Naive B cell (primary cell): Measurements from ENCODE around the gene GRM4. TPM values are rescaled to one million over a fixed set of nuclear protein-coding genes. Genes with fewer than 3 reads are reported as not detected.

Source experiments
- ATAC-seq, 2 donors: fragments of 150-1000 bp; cut with Tn5 transposase; 2 replicates each; pipeline ENCODE4 v1.10.0; 2021; ENCODE audit warnings: low read depth in 2 of 2, mild to moderate bottlenecking in 2 of 2, moderate library complexity in 2 of 2
- DNase-seq: peaks from one replicate; pipeline ENCODE4 v3.0.0; 2022
- H3K27ac Mint-ChIP-seq, 6 donors: one replicate each; pipeline ENCODE4 v1.8.0; 2020 to 2022; ENCODE audit warnings: mild to moderate bottlenecking in 6 of 6, mixed read lengths in 6 of 6, moderate library complexity in 5 of 6, inconsistent platforms in 2 of 6
- H3K27me3 Mint-ChIP-seq, 3 donors: one replicate each; pipeline ENCODE4 v1.8.0; 2021 to 2022; ENCODE audit warnings: mixed read lengths in 3 of 3, mild to moderate bottlenecking in 1 of 3
- H3K36me3 Mint-ChIP-seq, 2 donors: one replicate each; pipeline ENCODE4 v1.8.0; 2020 to 2022; ENCODE audit warnings: mixed read lengths in 2 of 2, inconsistent platforms in 1 of 2, mild to moderate bottlenecking in 1 of 2
- H3K4me1 Mint-ChIP-seq, 3 donors: one replicate each; pipeline ENCODE4 v1.8.0; 2020 to 2022; ENCODE audit warnings: mixed read lengths in 3 of 3, inconsistent platforms in 1 of 3, mild to moderate bottlenecking in 1 of 3, moderate library complexity in 1 of 3
- H3K4me3 Mint-ChIP-seq, 8 donors: one replicate each; pipeline ENCODE4 v1.8.0; 2020 to 2022; ENCODE audit warnings: mild to moderate bottlenecking in 8 of 8, mixed read lengths in 8 of 8, moderate library complexity in 8 of 8, inconsistent platforms in 2 of 8
- H3K9me3 Mint-ChIP-seq, 7 donors: one replicate each; pipeline ENCODE4 v1.8.0; 2020 to 2022; ENCODE audit warnings: mixed read lengths in 7 of 7, mild to moderate bottlenecking in 5 of 7, inconsistent platforms in 2 of 7, moderate library complexity in 1 of 7
- polyA plus RNA-seq, 6 donors: library from polyadenylated mRNA; unstranded; fragments of 300-500 nt; fragmentation: Illumina TruSeq; gene quantifications; one replicate each; pipeline ENCODE4 v1.2.3, GENCODE V29; 2021; ENCODE audit warnings: low read depth in 6 of 6

Gene GRM4
- polyA plus RNA-seq, 6 donors from 2014 or later = not detected

DNA sequence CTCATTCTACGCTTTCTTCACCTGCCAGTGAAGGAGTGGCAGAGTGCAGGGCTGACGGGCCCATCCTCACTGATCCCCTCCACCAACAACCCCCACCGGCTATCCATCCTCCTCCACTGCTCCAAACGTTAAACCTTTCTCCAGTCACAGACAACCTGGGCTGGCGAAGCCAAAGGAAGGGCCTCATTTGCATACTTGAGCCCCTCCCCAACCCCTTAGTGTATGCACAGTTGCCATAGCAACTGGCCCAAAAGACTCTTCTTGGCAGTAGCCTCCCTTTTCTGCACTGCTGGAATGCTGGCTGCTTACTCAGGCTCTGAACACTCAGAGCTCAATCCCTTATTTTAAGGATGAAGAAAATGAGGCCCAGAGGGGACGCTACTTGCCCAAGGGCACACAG lies 130.3 kb downstream of the GRM4 start:
- H3K36me3 Mint-ChIP-seq = no peaks in the 10 kb centered on the region
- DNase-seq = no peak
- no peak overlapping the region for H3K27ac Mint-ChIP-seq
- H3K27me3 Mint-ChIP-seq = peaks cover 0 to 7% (median 0%) of the 10 kb centered on the region in 3 donors
- no peaks in the 10 kb centered on the region for H3K4me1 Mint-ChIP-seq
- no peak overlapping the region for H3K4me3 Mint-ChIP-seq
- no peak for ATAC-seq
- peaks cover 0 to 5% (median 2%) of the 10 kb centered on the region in 7 donors for H3K9me3 Mint-ChIP-seq

DNA sequence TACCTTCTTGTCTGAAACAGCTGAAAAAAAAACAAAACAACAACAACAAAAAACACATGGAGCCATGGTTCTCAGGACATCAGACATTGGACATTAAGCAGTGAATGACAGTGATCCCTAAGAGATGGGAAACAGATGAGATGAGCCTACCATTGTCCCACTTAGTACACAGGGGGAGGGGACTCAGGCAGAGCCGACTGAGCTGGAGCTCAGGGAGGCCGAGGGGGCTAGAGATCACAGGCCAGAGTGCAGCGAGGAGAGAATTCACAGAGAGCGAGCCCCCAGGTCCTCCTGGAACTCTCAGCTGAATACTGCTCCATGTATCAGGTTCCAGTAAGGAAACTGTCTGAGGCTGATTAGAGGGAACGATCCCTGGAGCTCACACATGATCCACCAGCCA lies 134.6 kb downstream of the GRM4 start:
- no peaks in the 10 kb centered on the region for H3K36me3 Mint-ChIP-seq
- DNase-seq (no peak), ATAC-seq (no peak)
- no peaks in the 10 kb centered on the region for H3K4me1 Mint-ChIP-seq
- H3K4me3 Mint-ChIP-seq = no peak overlapping the region
- peaks cover 15 to 36% (median 34%) of the 10 kb centered on the region in 3 donors for H3K27me3 Mint-ChIP-seq
- H3K9me3 Mint-ChIP-seq = peaks cover 0 to 11% (median 3%) of the 10 kb centered on the region in 7 donors
- H3K27ac Mint-ChIP-seq = no peak overlapping the region

DNA sequence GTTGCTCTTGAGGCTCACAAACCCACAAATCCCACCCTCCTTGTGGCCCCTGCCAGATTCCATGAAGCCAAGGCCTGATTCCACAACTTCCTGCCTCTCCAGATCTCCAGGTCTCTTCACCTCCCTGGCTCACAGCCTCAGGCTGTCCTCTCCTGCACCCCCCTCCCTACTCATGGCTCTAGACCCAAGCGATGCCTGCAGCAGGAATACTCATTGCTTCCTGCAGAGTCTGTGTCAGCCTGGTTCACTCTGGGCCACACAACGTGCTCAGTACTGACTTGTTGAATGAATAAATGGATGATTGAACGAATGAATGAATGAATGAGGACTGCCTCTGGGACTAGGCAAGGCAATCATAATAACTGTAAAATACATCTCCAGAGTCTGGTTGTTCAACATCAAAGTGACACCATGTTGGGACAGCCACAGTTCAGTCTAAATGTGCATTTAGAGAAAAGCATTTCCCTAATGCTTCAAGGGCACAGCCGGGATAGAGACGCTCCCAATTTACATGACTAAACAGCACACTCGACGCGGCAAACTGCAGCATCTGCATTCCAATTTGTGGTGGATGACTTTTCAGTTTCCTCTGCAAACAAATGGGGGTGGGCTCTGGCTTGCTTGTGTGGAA lies 139.9 kb downstream of the GRM4 start:
- DNase-seq (no peak), ATAC-seq (no peak)
- Mint-ChIP-seq H3K9me3 (peaks cover 2 to 15% (median 4%) of the 10 kb centered on the region in 7 donors), H3K4me1 (no peaks in the 10 kb centered on the region), H3K36me3 (no peaks in the 10 kb centered on the region), H3K27ac (peak overlapping the region in 1 of 6 donors; percentile 7), H3K27me3 (peaks cover 21 to 56% (median 45%) of the 10 kb centered on the region in 3 donors), H3K4me3 (no peak overlapping the region)

DNA sequence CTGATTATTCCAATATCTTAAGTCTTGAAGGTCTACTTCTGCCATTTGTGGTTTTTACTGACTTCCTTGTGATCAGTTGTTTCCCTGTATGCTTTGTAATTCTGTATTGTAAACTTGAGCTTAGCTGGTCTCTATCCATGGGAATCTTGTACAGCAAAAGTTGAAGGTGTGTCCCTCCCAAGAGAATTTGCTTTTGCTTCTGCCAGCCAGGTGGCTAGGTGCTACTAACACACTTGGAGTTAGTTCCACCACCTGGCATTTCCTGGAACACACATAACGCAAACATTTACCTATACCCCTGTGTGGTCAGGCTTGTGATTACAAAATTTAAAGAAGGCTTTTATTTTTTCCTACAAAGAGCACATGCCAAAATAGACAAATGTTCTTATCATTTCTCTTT lies 141.2 kb downstream of the GRM4 start:
- no peak overlapping the region for H3K4me3 Mint-ChIP-seq
- H3K27ac Mint-ChIP-seq = no peak overlapping the region
- peaks cover 16 to 56% (median 48%) of the 10 kb centered on the region in 3 donors for H3K27me3 Mint-ChIP-seq
- H3K4me1 Mint-ChIP-seq = no peaks in the 10 kb centered on the region
- H3K36me3 Mint-ChIP-seq = no peaks in the 10 kb centered on the region
- ATAC-seq (no peak), DNase-seq (no peak)
- peaks cover 0 to 15% (median 4%) of the 10 kb centered on the region in 7 donors for H3K9me3 Mint-ChIP-seq

DNA sequence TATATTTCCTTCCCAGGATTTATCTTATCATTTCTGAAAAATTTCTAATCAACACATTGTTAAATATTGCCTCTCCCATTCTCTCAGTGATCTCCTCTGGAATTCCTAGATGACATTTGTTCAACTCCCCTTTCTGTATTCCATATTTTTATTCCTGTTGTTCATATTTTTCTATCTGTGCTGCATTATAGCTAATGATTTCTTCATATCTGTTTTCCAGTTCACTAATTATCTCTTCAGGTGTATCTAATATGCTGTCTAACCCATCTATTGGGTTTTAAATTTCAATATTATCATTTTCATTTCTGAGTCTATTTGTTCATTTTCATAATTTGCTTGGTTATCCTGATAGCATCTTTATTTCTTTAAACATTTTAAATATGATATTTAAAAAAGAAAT lies 141.9 kb downstream of the GRM4 start:
- H3K4me3 Mint-ChIP-seq = no peak overlapping the region
- peaks cover 18 to 53% (median 44%) of the 10 kb centered on the region in 3 donors for H3K27me3 Mint-ChIP-seq
- ATAC-seq = no peak
- H3K36me3 Mint-ChIP-seq = no peaks in the 10 kb centered on the region
- peak overlapping the region in 1 of 6 donors; percentile 30 for H3K27ac Mint-ChIP-seq
- peaks cover 0 to 14% (median 3%) of the 10 kb centered on the region in 7 donors for H3K9me3 Mint-ChIP-seq
- no peak for DNase-seq
- H3K4me1 Mint-ChIP-seq = no peaks in the 10 kb centered on the region

DNA sequence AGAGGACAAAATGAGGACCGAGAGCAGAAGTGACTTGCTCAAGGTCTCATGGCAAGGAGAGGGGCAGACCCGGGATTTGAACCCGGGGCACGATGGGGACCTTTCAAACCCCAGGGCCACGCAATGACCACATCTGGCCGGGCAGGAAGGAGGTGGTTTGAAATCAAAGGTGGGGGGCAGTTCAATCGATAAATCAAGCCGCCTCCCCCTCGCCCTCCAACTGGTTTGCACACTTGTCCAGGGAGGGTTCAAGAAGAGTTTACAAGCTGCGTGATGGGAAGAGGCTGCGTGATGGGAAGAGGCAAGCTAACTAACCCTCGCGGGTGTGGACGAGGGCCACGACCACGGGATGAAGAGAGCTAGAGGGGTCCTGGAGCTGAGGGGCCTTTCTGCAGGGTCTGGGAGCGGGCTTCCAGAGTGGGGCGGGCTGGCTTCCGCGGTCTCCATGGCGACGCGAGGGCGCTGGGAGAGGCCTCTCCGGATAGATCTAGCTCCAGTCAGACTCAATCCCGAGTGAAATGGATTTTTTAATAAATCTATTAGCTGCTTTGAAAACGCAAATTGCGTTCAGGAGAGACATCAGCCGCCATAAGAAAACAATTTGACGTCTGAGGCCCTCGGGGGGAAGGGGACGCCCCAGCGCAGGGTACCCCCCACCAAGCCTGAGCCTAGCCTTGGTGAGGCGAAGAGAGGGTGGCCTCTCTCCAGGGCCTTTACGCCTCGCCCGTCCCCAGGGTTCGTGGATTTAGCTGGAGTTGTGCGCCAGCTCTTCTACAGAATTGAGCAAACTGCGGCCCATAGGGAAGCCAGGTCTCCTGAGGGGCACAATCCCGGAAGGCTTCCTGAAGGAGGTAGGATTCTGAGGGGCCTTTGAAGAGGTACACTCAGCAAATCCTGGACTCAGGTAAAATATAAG lies 143.9 kb downstream of the GRM4 start:
- ATAC-seq (no peak), DNase-seq (no peak)
- peaks cover 3 to 15% (median 8%) of the 10 kb centered on the region in 7 donors for H3K9me3 Mint-ChIP-seq
- peak overlapping the region in 2 of 6 donors; percentile 45 to 47 for H3K27ac Mint-ChIP-seq
- no peaks in the 10 kb centered on the region for H3K4me1 Mint-ChIP-seq
- H3K4me3 Mint-ChIP-seq = no peak overlapping the region
- peaks cover 0 to 8% of the 10 kb centered on the region in 2 donors for H3K36me3 Mint-ChIP-seq
- peaks cover 20 to 55% (median 31%) of the 10 kb centered on the region in 3 donors for H3K27me3 Mint-ChIP-seq

DNA sequence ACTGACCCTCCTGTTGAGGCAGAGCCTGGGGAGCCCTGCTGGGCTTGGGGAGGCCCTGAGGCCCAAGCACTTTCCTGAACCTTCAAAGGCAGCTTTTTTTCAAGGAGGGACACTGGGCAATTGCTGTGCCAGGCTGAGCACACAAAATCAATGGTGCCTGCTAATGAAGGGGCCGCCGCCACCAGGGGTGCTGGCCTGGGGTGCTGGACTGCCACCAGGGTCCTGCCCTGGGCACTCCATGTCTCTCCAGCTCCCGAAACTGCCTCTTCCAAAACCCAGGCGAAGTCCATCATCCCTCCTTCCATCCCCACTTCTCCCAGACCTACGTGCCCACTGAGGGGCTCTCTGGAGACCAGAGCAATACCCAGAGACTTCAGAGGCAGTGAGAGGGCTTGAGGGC lies 145.6 kb downstream of the GRM4 start:
- ATAC-seq (no peak), DNase-seq (no peak)
- Mint-ChIP-seq H3K27ac (no peak overlapping the region), H3K4me3 (no peak overlapping the region), H3K4me1 (no peaks in the 10 kb centered on the region), H3K36me3 (peaks cover 0 to 9% of the 10 kb centered on the region in 2 donors), H3K9me3 (peaks cover 7 to 18% (median 11%) of the 10 kb centered on the region in 7 donors), H3K27me3 (peaks cover 28 to 61% (median 40%) of the 10 kb centered on the region in 3 donors)

DNA sequence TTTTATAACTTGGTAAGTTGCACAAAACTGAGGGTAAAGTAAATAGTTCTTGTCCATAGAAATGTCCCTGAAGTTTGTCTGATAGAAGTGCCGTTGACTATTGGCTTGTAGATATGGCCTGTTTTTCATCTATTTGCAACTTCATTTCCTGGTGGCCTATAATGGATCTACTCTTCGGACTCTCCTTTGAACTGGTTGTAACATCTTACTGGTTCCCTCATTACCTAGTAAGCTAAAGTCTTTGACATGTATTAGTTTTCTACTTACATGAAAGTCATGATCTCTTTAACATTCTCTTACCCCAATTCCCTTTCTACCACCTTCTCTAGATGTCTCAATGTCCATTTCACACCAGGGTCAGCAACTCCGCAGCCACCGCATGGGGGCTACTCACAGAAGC lies 146.3 kb downstream of the GRM4 start:
- no peak for ATAC-seq
- Mint-ChIP-seq H3K9me3 (peaks cover 7 to 18% (median 11%) of the 10 kb centered on the region in 7 donors), H3K36me3 (peaks cover 0 to 9% of the 10 kb centered on the region in 2 donors), H3K27ac (no peak overlapping the region), H3K4me1 (no peaks in the 10 kb centered on the region), H3K27me3 (peaks cover 29 to 67% (median 44%) of the 10 kb centered on the region in 3 donors), H3K4me3 (no peak overlapping the region)
- no peak for DNase-seq

DNA sequence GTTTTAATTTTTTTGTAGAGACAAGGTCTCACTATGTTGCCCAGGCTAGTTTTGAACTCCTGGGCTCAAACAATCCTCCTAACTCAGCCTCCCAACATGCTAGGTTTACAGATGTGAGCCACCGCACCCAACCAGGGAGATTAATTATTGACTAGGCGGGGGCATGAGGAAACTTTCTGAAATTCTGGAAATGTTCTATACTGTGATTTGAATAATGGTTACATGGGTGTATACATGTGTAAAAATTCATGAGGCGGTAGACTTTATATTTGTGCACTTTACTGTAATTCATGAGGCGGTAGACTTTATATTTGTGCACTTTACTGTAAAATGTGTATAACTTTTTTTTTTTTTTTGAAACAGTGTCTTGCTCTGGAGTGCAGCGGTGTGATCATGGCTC lies 147.2 kb downstream of the GRM4 start:
- ATAC-seq (no peak), DNase-seq (no peak)
- Mint-ChIP-seq H3K9me3 (peaks cover 6 to 18% (median 11%) of the 10 kb centered on the region in 7 donors), H3K27me3 (peaks cover 29 to 76% (median 53%) of the 10 kb centered on the region in 3 donors), H3K27ac (no peak overlapping the region), H3K4me1 (no peaks in the 10 kb centered on the region), H3K36me3 (peaks cover 0 to 9% of the 10 kb centered on the region in 2 donors), H3K4me3 (no peak overlapping the region)

DNA sequence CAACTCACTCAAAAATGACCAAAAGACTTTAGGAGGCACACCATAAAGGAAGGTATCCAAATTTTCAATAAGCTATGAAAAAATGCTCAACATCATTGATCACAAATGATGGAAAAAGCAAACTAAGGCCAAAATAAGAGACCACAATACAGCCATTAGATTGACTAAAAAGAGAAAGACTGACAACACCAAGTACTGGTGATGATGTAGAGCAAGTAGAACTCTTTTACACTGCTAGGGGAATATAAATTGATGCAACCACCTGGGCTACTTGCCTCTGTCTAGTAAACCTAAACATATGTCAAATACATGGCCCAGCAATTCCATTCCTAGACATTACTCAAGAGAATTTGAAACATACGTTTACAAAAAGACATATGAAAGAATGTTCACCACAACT lies 148.6 kb downstream of the GRM4 start:
- DNase-seq (no peak), ATAC-seq (no peak)
- Mint-ChIP-seq H3K9me3 (peaks cover 6 to 18% (median 11%) of the 10 kb centered on the region in 7 donors), H3K27ac (no peak overlapping the region), H3K36me3 (peaks cover 0 to 9% of the 10 kb centered on the region in 2 donors), H3K4me1 (no peaks in the 10 kb centered on the region), H3K27me3 (peaks cover 29 to 79% (median 65%) of the 10 kb centered on the region in 3 donors), H3K4me3 (no peak overlapping the region)

DNA sequence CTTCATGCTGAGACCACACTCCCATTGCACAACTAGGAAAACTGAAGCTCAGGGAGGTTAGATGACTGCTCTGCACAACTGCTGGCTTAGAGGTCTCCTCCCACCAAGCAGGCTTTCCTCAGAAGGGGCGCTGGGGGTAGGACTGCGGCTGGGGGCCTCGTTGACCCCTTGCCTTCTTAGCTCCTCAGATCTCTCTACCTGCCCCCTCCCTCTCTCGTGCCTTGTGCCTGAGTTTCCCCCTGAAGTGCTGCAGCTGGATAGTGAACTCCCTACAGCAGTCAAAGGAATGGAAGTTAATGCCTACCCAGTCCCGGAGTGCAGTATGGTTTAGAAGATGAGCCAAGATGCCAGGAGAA lies 149.8 kb downstream of the GRM4 start:
- DNase-seq = no peak
- H3K4me3 Mint-ChIP-seq = no peak overlapping the region
- H3K27me3 Mint-ChIP-seq = peaks cover 22 to 72% (median 56%) of the 10 kb centered on the region in 3 donors
- peaks cover 0 to 9% of the 10 kb centered on the region in 2 donors for H3K36me3 Mint-ChIP-seq
- H3K27ac Mint-ChIP-seq = no peak overlapping the region
- no peaks in the 10 kb centered on the region for H3K4me1 Mint-ChIP-seq
- no peak for ATAC-seq
- H3K9me3 Mint-ChIP-seq = peaks cover 6 to 18% (median 12%) of the 10 kb centered on the region in 7 donors

DNA sequence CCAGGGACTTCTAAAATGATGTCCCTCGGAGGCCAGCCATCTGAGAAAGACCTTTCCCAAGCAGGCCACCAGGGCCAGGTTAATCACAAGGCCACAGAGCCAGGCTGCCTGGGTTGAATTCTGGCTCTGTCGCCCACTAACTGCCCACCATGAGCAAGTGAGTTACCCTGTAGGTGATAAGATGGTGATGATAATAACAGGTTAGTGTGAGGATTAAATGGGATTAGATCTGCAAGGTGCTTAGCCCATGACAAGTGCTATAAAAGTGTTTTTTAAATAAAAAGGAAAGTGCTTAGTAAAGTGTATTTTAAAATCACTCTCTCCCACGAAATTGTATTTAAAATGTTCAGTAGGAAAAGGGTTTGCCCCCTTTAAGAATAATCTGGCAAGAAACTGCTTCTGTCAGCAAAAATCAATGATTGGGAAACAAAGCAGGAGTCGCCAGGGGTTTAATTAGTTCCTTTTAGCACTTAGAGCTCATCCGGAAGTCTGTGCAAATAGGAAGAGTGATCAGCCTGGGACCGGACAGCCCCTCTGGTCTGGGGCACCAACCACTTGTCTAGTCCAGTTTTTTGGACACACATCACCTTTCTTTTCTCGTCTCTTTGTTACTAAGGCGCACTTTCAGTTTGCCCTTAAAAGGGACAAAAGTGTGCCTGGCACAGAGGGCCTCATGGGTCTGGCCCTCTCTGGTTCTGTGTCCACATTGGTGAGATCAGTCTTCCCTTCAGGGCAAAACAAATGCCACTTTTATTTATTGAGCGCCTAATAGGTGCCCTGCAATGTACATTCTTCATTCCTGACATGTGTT lies 150.4 kb downstream of the GRM4 start:
- ATAC-seq (no peak), DNase-seq (no peak)
- Mint-ChIP-seq H3K27me3 (peaks cover 28 to 72% (median 51%) of the 10 kb centered on the region in 3 donors), H3K4me1 (no peaks in the 10 kb centered on the region), H3K27ac (no peak overlapping the region), H3K9me3 (peaks cover 6 to 18% (median 12%) of the 10 kb centered on the region in 7 donors), H3K36me3 (peaks cover 0 to 9% of the 10 kb centered on the region in 2 donors), H3K4me3 (no peak overlapping the region)
